Caco-2 (cell line): ENCODE results near the gene GMFB. TPM values are rescaled to one million over a fixed set of nuclear protein-coding genes. Genes with fewer than 3 reads are reported as not detected.

Source experiments
- BruUV-seq: library from RNA; stranded (reverse); fragments of 400-500 nt; replicated peaks from 2 replicates; lab custom pipeline; 2021; lab: Mats Ljungman, UMichigan
- CTCF ChIA-PET: fragments of 300-600 bp; sonication (Branson Sonifier 250); formaldehyde crosslinking; loops from one replicate; lab custom pipeline; 2022; ENCODE audit warnings: antibody characterized with exemption; lab: Charles Lee
- POLR2A ChIA-PET: fragments of 300-600 bp; sonication (Branson Sonifier 250); formaldehyde crosslinking; loops from one replicate; lab custom pipeline; 2022; ENCODE audit warnings: antibody characterized with exemption; lab: Charles Lee
- DNase-seq, 2 experiments: peaks; one replicate each; pipeline versions ENCODE4 v3.0.0 to v3.0.0-alpha.2; 2020 to 2022
- H3K27me3 ChIP-seq: replicated peaks from 2 replicates; pipeline ENCODE4 v1.6.0; 2011; ENCODE audit warnings: low read length; ENCODE audit not compliant: control insufficient read depth, insufficient read depth
- H3K36me3 ChIP-seq: 2 replicates; pipeline ENCODE4 v1.5.1; 2011; ENCODE audit warnings: low read length; ENCODE audit not compliant: control insufficient read depth, insufficient read depth
- H3K4me1 ChIP-seq: fragments of 250-450 bp; sonication (Bioruptor Pico); 2 replicates; pipeline ENCODE4 v1.5.1; 2020; ENCODE audit warnings: mild to moderate bottlenecking
- H3K4me3 ChIP-seq: 2 replicates; pipeline ENCODE4 v1.5.1; 2011; ENCODE audit warnings: low read depth, mild to moderate bottlenecking, control low read depth, low read length
- H3K9me3 ChIP-seq: fragments of 250-450 bp; sonication (Bioruptor Pico); 2 replicates; pipeline ENCODE4 v1.5.1; 2020; ENCODE audit warnings: mild to moderate bottlenecking, moderate library complexity
- H3K27ac Mint-ChIP-seq: one replicate; pipeline ENCODE4 v1.8.0; 2022; ENCODE audit warnings: mixed read lengths; ENCODE audit not compliant: unreplicated experiment
- H3K27me3 Mint-ChIP-seq: one replicate; pipeline ENCODE4 v1.8.0; 2022; ENCODE audit warnings: mixed read lengths; ENCODE audit not compliant: insufficient read depth, unreplicated experiment
- H3K36me3 Mint-ChIP-seq: one replicate; pipeline ENCODE4 v1.8.0; 2022; ENCODE audit warnings: mild to moderate bottlenecking, mixed read lengths; ENCODE audit not compliant: insufficient read depth, unreplicated experiment
- H3K4me1 Mint-ChIP-seq: one replicate; pipeline ENCODE4 v1.8.0; 2022; ENCODE audit warnings: low read depth, mixed read lengths; ENCODE audit not compliant: unreplicated experiment
- H3K4me3 Mint-ChIP-seq: one replicate; pipeline ENCODE4 v1.8.0; 2022; ENCODE audit warnings: mild to moderate bottlenecking, moderate library complexity, mixed read lengths; ENCODE audit not compliant: unreplicated experiment
- H3K9me3 Mint-ChIP-seq: one replicate; pipeline ENCODE4 v1.8.0; 2022; ENCODE audit warnings: mixed read lengths; ENCODE audit not compliant: unreplicated experiment
- CTCF ChIP-seq, 2 experiments: fragments of 200-600 bp in 1 of 2; IDR thresholded peaks; 1 replicate in 1 of 2; 2 replicates in 1 of 2; pipeline versions ENCODE4 v1.5.1 to v1.8.0; 2011 to 2022; ENCODE audit warnings: antibody characterized with exemption in 1 of 2, control low read depth in 1 of 2, inconsistent platforms in 1 of 2, low read depth in 1 of 2, low read length in 1 of 2, mild to moderate bottlenecking in 1 of 2, moderate library complexity in 1 of 2; ENCODE audit not compliant: insufficient read depth in 1 of 2, severe bottlenecking in 1 of 2, unreplicated experiment in 1 of 2
- intact Hi-C: fragments of 100-400 bp; cut with micrococcal nuclease; formaldehyde crosslinking; loops from one replicate; pipeline ENCODE4 v1.10.0; 2022; ENCODE audit not compliant: unreplicated experiment
- total RNA-seq: library from RNA; stranded (reverse); gene quantifications from 2 replicates; pipeline ENCODE4 v1.2.3, GENCODE V29; 2022

GMFB gene
- total RNA-seq, 1 experiment from 2014 or later = 67.4 TPM

- ChIA-PET CTCF (no interaction called here), POLR2A (no interaction called here)
- BruUV-seq = no TSS peak
- Histone ChIP-seq H3K36me3 (no peaks in the 10 kb centered on the region), H3K27me3 (no peaks in the 10 kb centered on the region), H3K4me3 (no peak overlapping the region), H3K4me1 (peaks cover 29% of the 10 kb centered on the region), H3K9me3 (peaks cover 4% of the 10 kb centered on the region)
- Mint-ChIP-seq H3K4me1 (peaks cover 11% of the 10 kb centered on the region), H3K27me3 (no peaks in the 10 kb centered on the region), H3K36me3 (peaks cover 51% of the 10 kb centered on the region), H3K27ac (no peak overlapping the region), H3K9me3 (peaks cover 9% of the 10 kb centered on the region), H3K4me3 (no peak overlapping the region)
- intact Hi-C loops = no loop called here
- no peak for TF ChIP-seq CTCF (IDR thresholded peaks at IDR 0.05; ENCODE audit: insufficient read depth in 1 of 2, low read depth in 1 of 2, low read length in 1 of 2, severe bottlenecking in 1 of 2, unreplicated experiment in 1 of 2)
- no peak for DNase-seq
These were observed 16.5 kb downstream of the GMFB start for GRCh38 chr14:54472315-54472714.

- no peaks in the 10 kb centered on the region for H3K27me3 ChIP-seq
- intact Hi-C loops = no loop called here
- peaks cover 7% of the 10 kb centered on the region for H3K9me3 ChIP-seq
- Mint-ChIP-seq H3K9me3 (peaks cover 14% of the 10 kb centered on the region), H3K4me1 (peaks cover 11% of the 10 kb centered on the region), H3K27ac (peak overlapping the region; percentile 46), H3K4me3 (no peak overlapping the region), H3K36me3 (peaks cover 51% of the 10 kb centered on the region), H3K27me3 (no peaks in the 10 kb centered on the region)
- no peak for TF ChIP-seq CTCF (IDR thresholded peaks at IDR 0.05; ENCODE audit: insufficient read depth in 1 of 2, low read depth in 1 of 2, low read length in 1 of 2, severe bottlenecking in 1 of 2, unreplicated experiment in 1 of 2)
- no TSS peak for BruUV-seq
- H3K4me1 ChIP-seq = peaks cover 29% of the 10 kb centered on the region
- ChIA-PET CTCF (no interaction called here), POLR2A (no interaction called here)
- no peak for DNase-seq
- H3K4me3 ChIP-seq = no peak overlapping the region
- no peaks in the 10 kb centered on the region for H3K36me3 ChIP-seq
These were observed 17.1 kb downstream of the GMFB start for GRCh38 chr14:54471641-54472040.

GRCh38 chr14:54470701-54471100 lies 18.1 kb downstream of the GMFB start:
- peak overlapping the region; percentile 21 for H3K27ac Mint-ChIP-seq
- no peak overlapping the region for H3K4me3 ChIP-seq
- H3K4me3 Mint-ChIP-seq = no peak overlapping the region
- peaks cover 11% of the 10 kb centered on the region for H3K4me1 Mint-ChIP-seq
- BruUV-seq = no TSS peak
- intact Hi-C loops = no loop called here
- TF ChIP-seq CTCF (IDR thresholded peaks at IDR 0.05; ENCODE audit: insufficient read depth in 1 of 2, low read depth in 1 of 2, low read length in 1 of 2, severe bottlenecking in 1 of 2, unreplicated experiment in 1 of 2) = no peak
- H3K9me3 Mint-ChIP-seq = peaks cover 14% of the 10 kb centered on the region
- H3K9me3 ChIP-seq = peaks cover 7% of the 10 kb centered on the region
- H3K4me1 ChIP-seq = peaks cover 29% of the 10 kb centered on the region
- ChIA-PET CTCF (no interaction called here), POLR2A (no interaction called here)
- DNase-seq = peak; percentile 44 to 56
- peaks cover 42% of the 10 kb centered on the region for H3K36me3 Mint-ChIP-seq
- H3K27me3 ChIP-seq = no peaks in the 10 kb centered on the region
- no peaks in the 10 kb centered on the region for H3K36me3 ChIP-seq
- H3K27me3 Mint-ChIP-seq = no peaks in the 10 kb centered on the region
